ENCODE measurements around the gene AKR7A3.

DNA sequence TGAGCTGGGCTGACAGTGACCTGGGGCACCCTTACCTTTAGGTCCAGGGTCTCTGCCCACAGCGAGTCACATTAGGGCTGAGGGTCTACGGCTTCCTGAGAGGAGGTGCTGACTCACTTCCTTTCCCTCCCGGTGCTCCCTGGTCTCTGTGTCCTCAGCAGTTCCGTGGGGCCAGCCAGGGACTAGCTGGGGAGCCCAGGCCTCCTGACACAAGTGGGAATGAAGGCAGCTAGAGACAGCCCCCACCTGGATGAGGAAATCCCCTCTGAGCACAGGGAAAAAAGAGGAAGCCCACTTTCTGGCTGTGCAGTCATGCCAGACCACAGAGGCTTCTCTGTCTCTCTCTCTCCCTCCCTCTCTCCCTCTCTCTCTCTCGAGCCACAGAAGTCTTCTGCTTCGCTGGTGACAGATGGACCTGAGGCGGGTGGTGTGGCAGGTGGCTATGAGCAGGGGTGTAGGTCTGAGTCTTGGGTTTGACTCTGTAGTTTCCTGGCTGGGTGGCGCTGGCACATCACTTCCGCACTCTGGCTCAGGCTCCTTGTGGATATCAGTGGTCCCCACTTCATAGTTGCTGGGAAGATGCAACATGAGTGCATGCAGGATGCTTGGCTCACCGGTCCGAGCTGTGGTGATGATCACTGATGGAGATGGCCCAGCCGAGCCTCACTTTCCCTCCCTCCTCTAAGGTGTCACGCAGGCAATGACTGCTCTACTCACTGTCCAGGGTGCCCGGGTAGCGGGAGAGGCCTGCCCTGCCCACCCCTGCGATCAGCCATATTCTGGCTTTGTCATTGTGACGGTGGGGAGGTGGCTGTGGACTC lies 27.0 kb upstream of the AKR7A3 start:
- TF ChIP-seq, protein P1, sequence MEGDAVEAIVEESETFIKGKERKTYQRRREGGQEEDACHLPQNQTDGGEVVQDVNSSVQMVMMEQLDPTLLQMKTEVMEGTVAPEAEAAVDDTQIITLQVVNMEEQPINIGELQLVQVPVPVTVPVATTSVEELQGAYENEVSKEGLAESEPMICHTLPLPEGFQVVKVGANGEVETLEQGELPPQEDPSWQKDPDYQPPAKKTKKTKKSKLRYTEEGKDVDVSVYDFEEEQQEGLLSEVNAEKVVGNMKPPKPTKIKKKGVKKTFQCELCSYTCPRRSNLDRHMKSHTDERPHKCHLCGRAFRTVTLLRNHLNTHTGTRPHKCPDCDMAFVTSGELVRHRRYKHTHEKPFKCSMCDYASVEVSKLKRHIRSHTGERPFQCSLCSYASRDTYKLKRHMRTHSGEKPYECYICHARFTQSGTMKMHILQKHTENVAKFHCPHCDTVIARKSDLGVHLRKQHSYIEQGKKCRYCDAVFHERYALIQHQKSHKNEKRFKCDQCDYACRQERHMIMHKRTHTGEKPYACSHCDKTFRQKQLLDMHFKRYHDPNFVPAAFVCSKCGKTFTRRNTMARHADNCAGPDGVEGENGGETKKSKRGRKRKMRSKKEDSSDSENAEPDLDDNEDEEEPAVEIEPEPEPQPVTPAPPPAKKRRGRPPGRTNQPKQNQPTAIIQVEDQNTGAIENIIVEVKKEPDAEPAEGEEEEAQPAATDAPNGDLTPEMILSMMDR (conservative IDR thresholded peaks at IDR 0.05; ENCODE audit: low read length), result no peak
- no peak for TF ChIP-seq EZH2phosphoT487 (IDR thresholded peaks at IDR 0.05; ENCODE audit: borderline replicate concordance)
